HEK293 (cell line): ENCODE measurements around the gene PSMC4.
A peak's percentile ranks its signal among the peaks of the same experiment; 100 is the strongest.

Source experiments
- HOXA7 ChIP-seq: sonication (generic); formaldehyde crosslinking; IDR thresholded peaks from 2 replicates; pipeline ENCODE4 v1.8.1; 2022; ENCODE audit warnings: missing genetic modification reagents, borderline replicate concordance
- KLF10 ChIP-seq: fragments of 450-650 bp; IDR thresholded peaks from 2 replicates; pipeline ENCODE4 v1.5.1; 2018; ENCODE audit warnings: missing biosample characterization, mild to moderate bottlenecking, missing genetic modification characterization
- KLF16 ChIP-seq: fragments of 450-650 bp; formaldehyde crosslinking; IDR thresholded peaks from 2 replicates; pipeline ENCODE4 v1.5.1; 2017; ENCODE audit warnings: missing biosample characterization, missing genetic modification characterization
- KLF7 ChIP-seq: fragments of 450-650 bp; formaldehyde crosslinking; IDR thresholded peaks from 2 replicates; pipeline ENCODE4 v1.5.1; 2016; ENCODE audit warnings: missing biosample characterization, missing genetic modification characterization, borderline replicate concordance
- MEIS1 ChIP-seq: sonication (generic); formaldehyde crosslinking; IDR thresholded peaks from 2 replicates; pipeline ENCODE4 v1.8.1; 2022; ENCODE audit warnings: missing genetic modification reagents, mild to moderate bottlenecking, borderline replicate concordance
- RBAK ChIP-seq: fragments of 450-650 bp; formaldehyde crosslinking; IDR thresholded peaks from 2 replicates; pipeline ENCODE4 v1.5.1; 2016; ENCODE audit warnings: missing biosample characterization, missing genetic modification characterization
- SP2 ChIP-seq: fragments of 450-650 bp; formaldehyde crosslinking; IDR thresholded peaks from 2 replicates; pipeline ENCODE4 v1.5.1; 2016; ENCODE audit warnings: missing biosample characterization, missing genetic modification characterization
- YY1 ChIP-seq: fragments of 450-650 bp; formaldehyde crosslinking; IDR thresholded peaks from 2 replicates; pipeline ENCODE4 v1.5.1; 2018; ENCODE audit warnings: missing biosample characterization, missing genetic modification characterization
- ZBTB20 ChIP-seq: fragments of 450-650 bp; formaldehyde crosslinking; IDR thresholded peaks from 2 replicates; pipeline ENCODE4 v1.5.1; 2016; ENCODE audit warnings: missing biosample characterization, missing genetic modification characterization
- ZFP3 ChIP-seq: fragments of 450-650 bp; formaldehyde crosslinking; IDR thresholded peaks from 2 replicates; pipeline ENCODE4 v1.5.1; 2016; ENCODE audit warnings: low read depth, missing biosample characterization, missing genetic modification characterization
- ZNF324 ChIP-seq: fragments of 450-650 bp; formaldehyde crosslinking; IDR thresholded peaks from 2 replicates; pipeline ENCODE4 v1.5.1; 2016; ENCODE audit warnings: missing biosample characterization, missing genetic modification characterization
- ZNF354C ChIP-seq: fragments of 450-650 bp; formaldehyde crosslinking; IDR thresholded peaks from 2 replicates; pipeline ENCODE4 v1.5.1; 2016; ENCODE audit warnings: missing biosample characterization, missing genetic modification characterization, low read depth, borderline replicate concordance
- ZNF423 ChIP-seq: fragments of 450-650 bp; formaldehyde crosslinking; IDR thresholded peaks from 2 replicates; pipeline ENCODE4 v1.5.1; 2016; ENCODE audit warnings: missing biosample characterization, missing genetic modification characterization
- ZNF76 ChIP-seq: fragments of 450-650 bp; formaldehyde crosslinking; IDR thresholded peaks from 2 replicates; pipeline ENCODE4; 2016; ENCODE audit warnings: low read depth, missing biosample characterization, missing genetic modification characterization, borderline replicate concordance
- ZNF843 ChIP-seq: fragments of 450-650 bp; formaldehyde crosslinking; IDR thresholded peaks from 2 replicates; pipeline ENCODE4 v1.5.1; 2016; ENCODE audit warnings: missing biosample characterization, missing genetic modification characterization
- TF ChIP-seq, protein P1 (sequence below): fragments of 450-650 bp; formaldehyde crosslinking; IDR thresholded peaks from 2 replicates; pipeline ENCODE4 v1.5.1; 2016; ENCODE audit warnings: missing biosample characterization, missing genetic modification characterization
- TF ChIP-seq, protein P2 (sequence below): fragments of 450-650 bp; formaldehyde crosslinking; IDR thresholded peaks from 2 replicates; pipeline ENCODE4 v1.5.1; 2016; ENCODE audit warnings: missing biosample characterization, missing genetic modification characterization
- TF ChIP-seq, protein P3 (sequence below): fragments of 450-650 bp; formaldehyde crosslinking; IDR thresholded peaks from 2 replicates; pipeline ENCODE4 v1.5.1; 2016; ENCODE audit warnings: missing biosample characterization, missing genetic modification characterization
- TF ChIP-seq, protein P4 (sequence below): fragments of 450-650 bp; formaldehyde crosslinking; IDR thresholded peaks from 2 replicates; pipeline ENCODE4 v1.5.1; 2016; ENCODE audit warnings: missing biosample characterization, missing genetic modification characterization
- TF ChIP-seq, protein P5 (sequence below): fragments of 450-650 bp; formaldehyde crosslinking; IDR thresholded peaks from 2 replicates; pipeline ENCODE4 v1.5.1; 2016; ENCODE audit warnings: missing biosample characterization, missing genetic modification characterization
- TF ChIP-seq, protein P6 (sequence below): fragments of 450-650 bp; formaldehyde crosslinking; conservative IDR thresholded peaks from 2 replicates; pipeline ENCODE4 v1.5.1; 2016; ENCODE audit warnings: low read depth, missing biosample characterization, missing genetic modification characterization

The PSMC4 gene

DNA sequence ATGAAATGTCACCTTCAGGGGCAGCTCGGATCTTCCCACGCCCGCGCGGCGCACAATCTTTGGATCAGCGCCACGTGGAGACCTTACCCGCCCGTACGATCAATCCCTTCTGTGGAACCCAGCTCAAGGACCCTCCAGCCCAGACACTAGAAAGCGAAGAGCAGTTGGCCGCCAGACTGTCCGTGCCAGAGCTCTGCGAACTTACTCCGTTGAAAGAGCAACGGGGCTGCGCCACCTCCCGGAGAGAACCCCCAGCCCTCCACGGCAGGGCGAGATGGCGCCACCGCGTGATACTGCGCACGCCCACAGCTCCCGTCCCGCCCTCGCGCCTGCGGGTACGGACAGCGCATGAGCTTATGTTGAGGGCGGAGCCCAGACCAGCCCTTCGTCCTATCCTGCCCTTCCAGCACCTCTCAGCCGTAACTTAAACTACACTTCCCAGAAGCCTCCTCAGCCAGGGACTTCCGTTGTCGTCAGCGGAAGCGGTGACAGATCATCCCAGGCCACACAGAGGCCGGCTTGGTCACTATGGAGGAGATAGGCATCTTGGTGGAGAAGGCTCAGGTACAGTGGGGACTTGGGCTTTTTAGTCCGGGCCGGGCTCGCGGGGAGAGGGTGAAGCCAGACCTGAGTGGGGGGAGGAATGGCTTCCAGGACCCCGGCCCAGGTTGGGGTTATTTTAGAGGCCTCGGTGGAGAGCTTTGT is at the start of gene PSMC4 (continued):
- TF ChIP-seq RBAK (tag by site-specific recombination) (peak; percentile 71; the same call in 1 of the 2 replicates), ZFP3 (no peak), ZNF843 (tag by site-specific recombination) (peak; percentile 60), ZNF354C (no peak), SP2 (tag by site-specific recombination) (peak; percentile 97), ZNF76 (tag by site-specific recombination) (peak; percentile 97), ZNF324 (tag by site-specific recombination) (peak; percentile 91), HOXA7 (no peak), KLF10 (tag by site-specific recombination) (peak; percentile 69; the same call in 1 of the 2 replicates), ZBTB20 (tag by site-specific recombination) (peak; percentile 85), ZNF423 (tag by site-specific recombination) (peak; percentile 59; the same call in 1 of the 2 replicates), YY1 (tag by site-specific recombination) (peak; percentile 35; the same call in 1 of the 2 replicates), KLF16 (peak; percentile 96), MEIS1 (CRISPR knock-in tag) (no peak), KLF7 (tag by site-specific recombination) (peak; percentile 56; the same call in 1 of the 2 replicates)
- TF ChIP-seq, protein P1, sequence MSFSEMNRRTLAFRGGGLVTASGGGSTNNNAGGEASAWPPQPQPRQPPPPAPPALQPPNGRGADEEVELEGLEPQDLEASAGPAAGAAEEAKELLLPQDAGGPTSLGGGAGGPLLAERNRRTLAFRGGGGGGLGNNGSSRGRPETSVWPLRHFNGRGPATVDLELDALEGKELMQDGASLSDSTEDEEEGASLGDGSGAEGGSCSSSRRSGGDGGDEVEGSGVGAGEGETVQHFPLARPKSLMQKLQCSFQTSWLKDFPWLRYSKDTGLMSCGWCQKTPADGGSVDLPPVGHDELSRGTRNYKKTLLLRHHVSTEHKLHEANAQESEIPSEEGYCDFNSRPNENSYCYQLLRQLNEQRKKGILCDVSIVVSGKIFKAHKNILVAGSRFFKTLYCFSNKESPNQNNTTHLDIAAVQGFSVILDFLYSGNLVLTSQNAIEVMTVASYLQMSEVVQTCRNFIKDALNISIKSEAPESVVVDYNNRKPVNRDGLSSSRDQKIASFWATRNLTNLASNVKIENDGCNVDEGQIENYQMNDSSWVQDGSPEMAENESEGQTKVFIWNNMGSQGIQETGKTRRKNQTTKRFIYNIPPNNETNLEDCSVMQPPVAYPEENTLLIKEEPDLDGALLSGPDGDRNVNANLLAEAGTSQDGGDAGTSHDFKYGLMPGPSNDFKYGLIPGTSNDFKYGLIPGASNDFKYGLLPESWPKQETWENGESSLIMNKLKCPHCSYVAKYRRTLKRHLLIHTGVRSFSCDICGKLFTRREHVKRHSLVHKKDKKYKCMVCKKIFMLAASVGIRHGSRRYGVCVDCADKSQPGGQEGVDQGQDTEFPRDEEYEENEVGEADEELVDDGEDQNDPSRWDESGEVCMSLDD (tag by site-specific recombination) = peak; percentile 78
- TF ChIP-seq, protein P2, sequence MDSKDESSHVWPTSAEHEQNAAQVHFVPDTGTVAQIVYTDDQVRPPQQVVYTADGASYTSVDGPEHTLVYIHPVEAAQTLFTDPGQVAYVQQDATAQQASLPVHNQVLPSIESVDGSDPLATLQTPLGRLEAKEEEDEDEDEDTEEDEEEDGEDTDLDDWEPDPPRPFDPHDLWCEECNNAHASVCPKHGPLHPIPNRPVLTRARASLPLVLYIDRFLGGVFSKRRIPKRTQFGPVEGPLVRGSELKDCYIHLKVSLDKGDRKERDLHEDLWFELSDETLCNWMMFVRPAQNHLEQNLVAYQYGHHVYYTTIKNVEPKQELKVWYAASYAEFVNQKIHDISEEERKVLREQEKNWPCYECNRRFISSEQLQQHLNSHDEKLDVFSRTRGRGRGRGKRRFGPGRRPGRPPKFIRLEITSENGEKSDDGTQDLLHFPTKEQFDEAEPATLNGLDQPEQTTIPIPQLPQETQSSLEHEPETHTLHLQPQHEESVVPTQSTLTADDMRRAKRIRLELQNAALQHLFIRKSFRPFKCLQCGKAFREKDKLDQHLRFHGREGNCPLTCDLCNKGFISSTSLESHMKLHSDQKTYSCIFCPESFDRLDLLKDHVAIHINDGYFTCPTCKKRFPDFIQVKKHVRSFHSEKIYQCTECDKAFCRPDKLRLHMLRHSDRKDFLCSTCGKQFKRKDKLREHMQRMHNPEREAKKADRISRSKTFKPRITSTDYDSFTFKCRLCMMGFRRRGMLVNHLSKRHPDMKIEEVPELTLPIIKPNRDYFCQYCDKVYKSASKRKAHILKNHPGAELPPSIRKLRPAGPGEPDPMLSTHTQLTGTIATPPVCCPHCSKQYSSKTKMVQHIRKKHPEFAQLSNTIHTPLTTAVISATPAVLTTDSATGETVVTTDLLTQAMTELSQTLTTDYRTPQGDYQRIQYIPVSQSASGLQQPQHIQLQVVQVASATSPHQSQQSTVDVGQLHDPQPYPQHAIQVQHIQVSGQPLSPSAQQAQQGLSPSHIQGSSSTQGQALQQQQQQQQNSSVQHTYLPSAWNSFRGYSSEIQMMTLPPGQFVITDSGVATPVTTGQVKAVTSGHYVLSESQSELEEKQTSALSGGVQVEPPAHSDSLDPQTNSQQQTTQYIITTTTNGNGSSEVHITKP (tag by site-specific recombination) = peak; percentile 81
- TF ChIP-seq, protein P3, sequence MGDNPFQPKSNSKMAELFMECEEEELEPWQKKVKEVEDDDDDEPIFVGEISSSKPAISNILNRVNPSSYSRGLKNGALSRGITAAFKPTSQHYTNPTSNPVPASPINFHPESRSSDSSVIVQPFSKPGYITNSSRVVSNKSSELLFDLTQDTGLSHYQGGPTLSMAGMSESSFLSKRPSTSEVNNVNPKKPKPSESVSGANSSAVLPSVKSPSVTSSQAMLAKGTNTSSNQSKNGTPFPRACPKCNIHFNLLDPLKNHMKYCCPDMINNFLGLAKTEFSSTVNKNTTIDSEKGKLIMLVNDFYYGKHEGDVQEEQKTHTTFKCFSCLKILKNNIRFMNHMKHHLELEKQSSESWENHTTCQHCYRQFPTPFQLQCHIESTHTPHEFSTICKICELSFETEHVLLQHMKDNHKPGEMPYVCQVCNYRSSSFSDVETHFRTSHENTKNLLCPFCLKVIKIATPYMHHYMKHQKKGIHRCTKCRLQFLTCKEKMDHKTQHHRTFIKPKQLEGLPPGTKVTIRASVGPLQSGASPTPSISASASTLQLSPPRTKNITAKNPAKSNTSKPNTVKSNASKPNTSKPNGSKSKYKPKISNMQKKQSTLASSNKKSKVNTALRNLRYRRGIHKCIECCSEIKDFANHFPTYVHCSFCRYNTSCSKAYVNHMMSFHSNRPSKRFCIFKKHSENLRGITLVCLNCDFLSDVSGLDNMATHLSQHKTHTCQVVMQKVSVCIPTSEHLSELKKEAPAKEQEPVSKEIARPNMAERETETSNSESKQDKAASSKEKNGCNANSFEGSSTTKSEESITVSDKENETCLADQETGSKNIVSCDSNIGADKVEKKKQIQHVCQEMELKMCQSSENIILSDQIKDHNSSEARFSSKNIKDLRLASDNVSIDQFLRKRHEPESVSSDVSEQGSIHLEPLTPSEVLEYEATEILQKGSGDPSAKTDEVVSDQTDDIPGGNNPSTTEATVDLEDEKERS (tag by site-specific recombination) = peak; percentile 96
- TF ChIP-seq, protein P4, sequence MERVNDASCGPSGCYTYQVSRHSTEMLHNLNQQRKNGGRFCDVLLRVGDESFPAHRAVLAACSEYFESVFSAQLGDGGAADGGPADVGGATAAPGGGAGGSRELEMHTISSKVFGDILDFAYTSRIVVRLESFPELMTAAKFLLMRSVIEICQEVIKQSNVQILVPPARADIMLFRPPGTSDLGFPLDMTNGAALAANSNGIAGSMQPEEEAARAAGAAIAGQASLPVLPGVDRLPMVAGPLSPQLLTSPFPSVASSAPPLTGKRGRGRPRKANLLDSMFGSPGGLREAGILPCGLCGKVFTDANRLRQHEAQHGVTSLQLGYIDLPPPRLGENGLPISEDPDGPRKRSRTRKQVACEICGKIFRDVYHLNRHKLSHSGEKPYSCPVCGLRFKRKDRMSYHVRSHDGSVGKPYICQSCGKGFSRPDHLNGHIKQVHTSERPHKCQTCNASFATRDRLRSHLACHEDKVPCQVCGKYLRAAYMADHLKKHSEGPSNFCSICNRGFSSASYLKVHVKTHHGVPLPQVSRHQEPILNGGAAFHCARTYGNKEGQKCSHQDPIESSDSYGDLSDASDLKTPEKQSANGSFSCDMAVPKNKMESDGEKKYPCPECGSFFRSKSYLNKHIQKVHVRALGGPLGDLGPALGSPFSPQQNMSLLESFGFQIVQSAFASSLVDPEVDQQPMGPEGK (tag by site-specific recombination) = peak; percentile 100
- TF ChIP-seq, protein P5, sequence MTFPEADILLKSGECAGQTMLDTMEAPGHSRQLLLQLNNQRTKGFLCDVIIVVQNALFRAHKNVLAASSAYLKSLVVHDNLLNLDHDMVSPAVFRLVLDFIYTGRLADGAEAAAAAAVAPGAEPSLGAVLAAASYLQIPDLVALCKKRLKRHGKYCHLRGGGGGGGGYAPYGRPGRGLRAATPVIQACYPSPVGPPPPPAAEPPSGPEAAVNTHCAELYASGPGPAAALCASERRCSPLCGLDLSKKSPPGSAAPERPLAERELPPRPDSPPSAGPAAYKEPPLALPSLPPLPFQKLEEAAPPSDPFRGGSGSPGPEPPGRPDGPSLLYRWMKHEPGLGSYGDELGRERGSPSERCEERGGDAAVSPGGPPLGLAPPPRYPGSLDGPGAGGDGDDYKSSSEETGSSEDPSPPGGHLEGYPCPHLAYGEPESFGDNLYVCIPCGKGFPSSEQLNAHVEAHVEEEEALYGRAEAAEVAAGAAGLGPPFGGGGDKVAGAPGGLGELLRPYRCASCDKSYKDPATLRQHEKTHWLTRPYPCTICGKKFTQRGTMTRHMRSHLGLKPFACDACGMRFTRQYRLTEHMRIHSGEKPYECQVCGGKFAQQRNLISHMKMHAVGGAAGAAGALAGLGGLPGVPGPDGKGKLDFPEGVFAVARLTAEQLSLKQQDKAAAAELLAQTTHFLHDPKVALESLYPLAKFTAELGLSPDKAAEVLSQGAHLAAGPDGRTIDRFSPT = peak; percentile 90
- TF ChIP-seq, protein P6, sequence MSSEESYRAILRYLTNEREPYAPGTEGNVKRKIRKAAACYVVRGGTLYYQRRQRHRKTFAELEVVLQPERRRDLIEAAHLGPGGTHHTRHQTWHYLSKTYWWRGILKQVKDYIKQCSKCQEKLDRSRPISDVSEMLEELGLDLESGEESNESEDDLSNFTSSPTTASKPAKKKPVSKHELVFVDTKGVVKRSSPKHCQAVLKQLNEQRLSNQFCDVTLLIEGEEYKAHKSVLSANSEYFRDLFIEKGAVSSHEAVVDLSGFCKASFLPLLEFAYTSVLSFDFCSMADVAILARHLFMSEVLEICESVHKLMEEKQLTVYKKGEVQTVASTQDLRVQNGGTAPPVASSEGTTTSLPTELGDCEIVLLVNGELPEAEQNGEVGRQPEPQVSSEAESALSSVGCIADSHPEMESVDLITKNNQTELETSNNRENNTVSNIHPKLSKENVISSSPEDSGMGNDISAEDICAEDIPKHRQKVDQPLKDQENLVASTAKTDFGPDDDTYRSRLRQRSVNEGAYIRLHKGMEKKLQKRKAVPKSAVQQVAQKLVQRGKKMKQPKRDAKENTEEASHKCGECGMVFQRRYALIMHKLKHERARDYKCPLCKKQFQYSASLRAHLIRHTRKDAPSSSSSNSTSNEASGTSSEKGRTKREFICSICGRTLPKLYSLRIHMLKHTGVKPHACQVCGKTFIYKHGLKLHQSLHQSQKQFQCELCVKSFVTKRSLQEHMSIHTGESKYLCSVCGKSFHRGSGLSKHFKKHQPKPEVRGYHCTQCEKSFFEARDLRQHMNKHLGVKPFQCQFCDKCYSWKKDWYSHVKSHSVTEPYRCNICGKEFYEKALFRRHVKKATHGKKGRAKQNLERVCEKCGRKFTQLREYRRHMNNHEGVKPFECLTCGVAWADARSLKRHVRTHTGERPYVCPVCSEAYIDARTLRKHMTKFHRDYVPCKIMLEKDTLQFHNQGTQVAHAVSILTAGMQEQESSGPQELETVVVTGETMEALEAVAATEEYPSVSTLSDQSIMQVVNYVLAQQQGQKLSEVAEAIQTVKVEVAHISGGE = peak; percentile 95
